ENCODE data around the gene SYNDIG1. TPM values are rescaled to one million over a fixed set of nuclear protein-coding genes. Genes with fewer than 3 reads are reported as not detected.

The SYNDIG1 gene
- total and polyA plus RNA-seq, 3 experiments from 2014 or later = not detected

GRCh38 chr20:24590178-24590982 lies 121.0 kb downstream of the SYNDIG1 start:
- no peaks in the 10 kb centered on the region for H3K9me3 ChIP-seq (ENCODE audit: low read length)
- Mint-ChIP-seq H3K4me1 (no peaks in the 10 kb centered on the region), H3K27me3 (peaks cover 1 to 13% of the 10 kb centered on the region in 2 donors), H3K9me3 (no peaks in the 10 kb centered on the region), H3K36me3 (no peaks in the 10 kb centered on the region), H3K27ac (no peak overlapping the region), H3K4me3 (no peak overlapping the region)
- H3K27ac ChIP-seq (ENCODE audit: low read depth, low read length) = no peak overlapping the region
- ChIA-PET CTCF (no interaction called here), POLR2A (interaction anchor here (0.7 kb wide), 1 partner anchor 65 kb away, joined by 3 read pairs; no protein-coding TSS in a partner anchor)
- no peak overlapping the region for H3K4me3 ChIP-seq (ENCODE audit: low read length)
- no peaks in the 10 kb centered on the region for H3K4me1 ChIP-seq (ENCODE audit: insufficient read depth, low read length)
- H3K36me3 ChIP-seq (ENCODE audit: insufficient read depth, low read length) = no peaks in the 10 kb centered on the region
- no peaks in the 10 kb centered on the region for H3K27me3 ChIP-seq (ENCODE audit: insufficient read depth, low read length, poor library complexity, severe bottlenecking)
- DNase-seq = no peak

DNA sequence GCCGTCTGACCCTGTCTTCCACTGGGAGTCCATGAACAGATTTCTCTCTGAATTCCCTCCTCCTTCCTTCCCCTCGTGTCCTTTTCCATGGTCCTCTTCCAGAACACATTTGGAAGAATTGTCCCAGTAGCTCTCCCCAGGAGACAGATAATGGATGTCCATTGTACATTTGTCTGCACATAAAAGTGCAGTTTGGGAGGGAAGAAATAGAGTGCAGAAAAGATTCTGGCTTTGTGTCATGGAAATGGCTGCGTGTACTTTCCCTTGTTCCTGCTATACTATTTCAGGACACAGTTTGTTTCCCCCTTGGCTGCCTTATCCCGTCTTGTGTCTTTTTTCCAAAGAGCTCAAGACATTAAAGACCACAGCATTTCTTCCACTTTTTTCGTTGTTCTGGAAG lies 127.6 kb downstream of the SYNDIG1 start:
- Histone ChIP-seq H3K9me3 (ENCODE audit: low read length) (no peaks in the 10 kb centered on the region), H3K4me3 (ENCODE audit: low read length) (no peak overlapping the region), H3K27me3 (ENCODE audit: insufficient read depth, low read length, poor library complexity, severe bottlenecking) (no peaks in the 10 kb centered on the region), H3K36me3 (ENCODE audit: insufficient read depth, low read length) (no peaks in the 10 kb centered on the region), H3K4me1 (ENCODE audit: insufficient read depth, low read length) (no peaks in the 10 kb centered on the region), H3K27ac (ENCODE audit: low read depth, low read length) (no peak overlapping the region)
- Mint-ChIP-seq H3K9me3 (peaks cover 12 to 18% (median 13%) of the 10 kb centered on the region in 5 donors), H3K27ac (no peak overlapping the region), H3K4me3 (no peak overlapping the region), H3K4me1 (no peaks in the 10 kb centered on the region), H3K27me3 (peaks cover 2 to 21% of the 10 kb centered on the region in 2 donors), H3K36me3 (no peaks in the 10 kb centered on the region)
- POLR2A ChIA-PET = no interaction called here
- CTCF ChIA-PET = no interaction called here
- DNase-seq = no peak

GRCh38 chr20:24598346-24598745 lies 128.9 kb downstream of the SYNDIG1 start:
- H3K9me3 ChIP-seq (ENCODE audit: low read length) = no peaks in the 10 kb centered on the region
- H3K36me3 ChIP-seq (ENCODE audit: insufficient read depth, low read length) = no peaks in the 10 kb centered on the region
- H3K4me3 ChIP-seq (ENCODE audit: low read length) = no peak overlapping the region
- no peaks in the 10 kb centered on the region for H3K4me1 Mint-ChIP-seq
- H3K4me3 Mint-ChIP-seq = no peak overlapping the region
- CTCF ChIA-PET = no interaction called here
- H3K36me3 Mint-ChIP-seq = no peaks in the 10 kb centered on the region
- POLR2A ChIA-PET = no interaction called here
- no peaks in the 10 kb centered on the region for H3K4me1 ChIP-seq (ENCODE audit: insufficient read depth, low read length)
- peaks cover 5 to 25% of the 10 kb centered on the region in 2 donors for H3K27me3 Mint-ChIP-seq
- peaks cover 12 to 19% (median 15%) of the 10 kb centered on the region in 5 donors for H3K9me3 Mint-ChIP-seq
- no peak for DNase-seq
- no peak overlapping the region for H3K27ac Mint-ChIP-seq
- H3K27me3 ChIP-seq (ENCODE audit: insufficient read depth, low read length, poor library complexity, severe bottlenecking) = no peaks in the 10 kb centered on the region
- H3K27ac ChIP-seq (ENCODE audit: low read depth, low read length) = no peak overlapping the region

DNA sequence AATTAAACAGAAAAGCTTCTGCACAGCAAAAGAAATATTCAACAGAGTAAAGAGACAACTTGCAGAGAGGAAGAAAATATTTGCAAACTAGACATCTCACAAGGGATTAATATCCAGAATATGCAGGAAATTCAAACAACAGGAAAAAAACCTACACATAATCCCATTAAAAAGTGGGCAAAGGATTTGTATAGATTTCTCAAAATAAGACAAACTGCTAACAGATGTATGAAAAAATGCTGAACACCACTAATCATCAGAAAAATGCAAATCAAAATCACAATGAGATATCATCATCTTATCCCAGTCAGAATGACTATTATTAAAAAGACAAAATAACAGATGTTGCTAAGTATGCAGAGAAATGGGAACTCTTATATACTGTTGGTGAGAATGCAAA lies 129.6 kb downstream of the SYNDIG1 start:
- no peak overlapping the region for H3K4me3 Mint-ChIP-seq
- no peak overlapping the region for H3K4me3 ChIP-seq (ENCODE audit: low read length)
- peaks cover 5 to 26% of the 10 kb centered on the region in 2 donors for H3K27me3 Mint-ChIP-seq
- POLR2A ChIA-PET = no interaction called here
- DNase-seq = no peak
- peaks cover 12 to 19% (median 17%) of the 10 kb centered on the region in 5 donors for H3K9me3 Mint-ChIP-seq
- H3K27ac Mint-ChIP-seq = no peak overlapping the region
- no peaks in the 10 kb centered on the region for H3K36me3 ChIP-seq (ENCODE audit: insufficient read depth, low read length)
- no peaks in the 10 kb centered on the region for H3K4me1 ChIP-seq (ENCODE audit: insufficient read depth, low read length)
- no peaks in the 10 kb centered on the region for H3K4me1 Mint-ChIP-seq
- no peaks in the 10 kb centered on the region for H3K36me3 Mint-ChIP-seq
- no peaks in the 10 kb centered on the region for H3K9me3 ChIP-seq (ENCODE audit: low read length)
- CTCF ChIA-PET = no interaction called here
- no peak overlapping the region for H3K27ac ChIP-seq (ENCODE audit: low read depth, low read length)
- H3K27me3 ChIP-seq (ENCODE audit: insufficient read depth, low read length, poor library complexity, severe bottlenecking) = no peaks in the 10 kb centered on the region

DNA sequence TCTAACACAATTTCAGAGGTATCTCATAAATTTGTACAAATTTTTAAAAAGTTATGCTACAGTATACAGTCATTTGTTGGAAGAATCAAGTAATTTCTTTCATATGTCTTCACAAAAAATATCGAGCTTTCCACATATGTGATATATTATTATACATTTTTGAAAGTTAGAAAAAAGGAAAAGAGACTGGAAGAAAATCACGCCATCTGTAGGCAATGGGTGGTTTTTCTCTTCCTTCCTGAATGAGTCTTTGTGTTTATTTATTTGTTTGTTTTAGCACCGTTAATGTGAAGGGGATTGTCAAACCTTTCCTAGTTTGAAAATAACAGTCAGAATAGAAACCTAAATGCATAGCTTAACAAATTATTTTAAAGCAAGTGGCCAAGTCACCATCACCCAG lies 130.6 kb downstream of the SYNDIG1 start:
- no peak for DNase-seq
- Mint-ChIP-seq H3K4me3 (no peak overlapping the region), H3K27me3 (peaks cover 7 to 25% of the 10 kb centered on the region in 2 donors), H3K9me3 (peaks cover 14 to 19% (median 17%) of the 10 kb centered on the region in 5 donors), H3K4me1 (no peaks in the 10 kb centered on the region), H3K27ac (no peak overlapping the region), H3K36me3 (no peaks in the 10 kb centered on the region)
- Histone ChIP-seq H3K27ac (ENCODE audit: low read depth, low read length) (no peak overlapping the region), H3K36me3 (ENCODE audit: insufficient read depth, low read length) (no peaks in the 10 kb centered on the region), H3K27me3 (ENCODE audit: insufficient read depth, low read length, poor library complexity, severe bottlenecking) (no peaks in the 10 kb centered on the region), H3K4me1 (ENCODE audit: insufficient read depth, low read length) (no peaks in the 10 kb centered on the region), H3K9me3 (ENCODE audit: low read length) (no peaks in the 10 kb centered on the region), H3K4me3 (ENCODE audit: low read length) (no peak overlapping the region)
- CTCF ChIA-PET = no interaction called here
- POLR2A ChIA-PET = no interaction called here

- Mint-ChIP-seq H3K4me3 (no peak overlapping the region), H3K27ac (no peak overlapping the region), H3K4me1 (no peaks in the 10 kb centered on the region), H3K9me3 (peaks cover 14 to 19% (median 17%) of the 10 kb centered on the region in 5 donors), H3K27me3 (peaks cover 5 to 25% of the 10 kb centered on the region in 2 donors), H3K36me3 (no peaks in the 10 kb centered on the region)
- no peaks in the 10 kb centered on the region for H3K9me3 ChIP-seq (ENCODE audit: low read length)
- no peaks in the 10 kb centered on the region for H3K4me1 ChIP-seq (ENCODE audit: insufficient read depth, low read length)
- no peak for DNase-seq
- CTCF ChIA-PET = no interaction called here
- POLR2A ChIA-PET = no interaction called here
- no peaks in the 10 kb centered on the region for H3K27me3 ChIP-seq (ENCODE audit: insufficient read depth, low read length, poor library complexity, severe bottlenecking)
- H3K27ac ChIP-seq (ENCODE audit: low read depth, low read length) = no peak overlapping the region
- no peaks in the 10 kb centered on the region for H3K36me3 ChIP-seq (ENCODE audit: insufficient read depth, low read length)
- no peak overlapping the region for H3K4me3 ChIP-seq (ENCODE audit: low read length)
Observed at GRCh38 chr20:24603454-24603853, 134.0 kb downstream of the SYNDIG1 start.

GRCh38 chr20:24604966-24605665 lies 135.7 kb downstream of the SYNDIG1 start:
- Mint-ChIP-seq H3K27ac (no peak overlapping the region), H3K9me3 (peaks cover 7 to 13% (median 11%) of the 10 kb centered on the region in 5 donors), H3K27me3 (peaks cover 5 to 25% of the 10 kb centered on the region in 2 donors), H3K4me3 (no peak overlapping the region), H3K4me1 (no peaks in the 10 kb centered on the region), H3K36me3 (no peaks in the 10 kb centered on the region)
- H3K36me3 ChIP-seq (ENCODE audit: insufficient read depth, low read length) = no peaks in the 10 kb centered on the region
- DNase-seq = no peak
- ChIA-PET CTCF (no interaction called here), POLR2A (no interaction called here)
- no peak overlapping the region for H3K27ac ChIP-seq (ENCODE audit: low read depth, low read length)
- no peaks in the 10 kb centered on the region for H3K9me3 ChIP-seq (ENCODE audit: low read length)
- H3K27me3 ChIP-seq (ENCODE audit: insufficient read depth, low read length, poor library complexity, severe bottlenecking) = no peaks in the 10 kb centered on the region
- no peaks in the 10 kb centered on the region for H3K4me1 ChIP-seq (ENCODE audit: insufficient read depth, low read length)
- no peak overlapping the region for H3K4me3 ChIP-seq (ENCODE audit: low read length)

- H3K36me3 Mint-ChIP-seq = no peaks in the 10 kb centered on the region
- CTCF ChIA-PET = no interaction called here
- POLR2A ChIA-PET = no interaction called here
Observed at GRCh38 chr20:24605937-24606455, 136.6 kb downstream of the SYNDIG1 start.

More at GRCh38 chr20:24605937-24606455, 136.6 kb downstream of the SYNDIG1 start:
- H3K4me3 ChIP-seq (ENCODE audit: low read length) = no peak overlapping the region
- H3K9me3 ChIP-seq (ENCODE audit: low read length) = no peaks in the 10 kb centered on the region
- H3K4me3 Mint-ChIP-seq = no peak overlapping the region
- H3K27ac Mint-ChIP-seq = no peak overlapping the region
- H3K36me3 ChIP-seq (ENCODE audit: insufficient read depth, low read length) = no peaks in the 10 kb centered on the region
- no peaks in the 10 kb centered on the region for H3K27me3 ChIP-seq (ENCODE audit: insufficient read depth, low read length, poor library complexity, severe bottlenecking)
- H3K9me3 Mint-ChIP-seq = peaks cover 4 to 9% (median 8%) of the 10 kb centered on the region in 5 donors
- no peaks in the 10 kb centered on the region for H3K4me1 Mint-ChIP-seq
- DNase-seq = no peak
- no peak overlapping the region for H3K27ac ChIP-seq (ENCODE audit: low read depth, low read length)
- H3K4me1 ChIP-seq (ENCODE audit: insufficient read depth, low read length) = no peaks in the 10 kb centered on the region
- H3K27me3 Mint-ChIP-seq = peaks cover 5 to 26% of the 10 kb centered on the region in 2 donors
